HG03097 (cell line): ENCODE data around the gene ACAD11.
A peak's percentile ranks its signal among the peaks of the same experiment; 100 is the strongest.
"Not testable (repeated sequence)": the region's sequence is repeated elsewhere in the genome, so short reads cannot be mapped to it uniquely, and the experiment has no call there.

Source experiments
- ATAC-seq: cut with Tn5 transposase; IDR thresholded peaks from one replicate; pipeline ENCODE4 v1.9.1; 2021; ENCODE audit not compliant: unreplicated experiment, low FRiP score

ACAD11 gene

GRCh38 chr3:132556508-132557159, 103.0 kb downstream of the ACAD11 start:
- ATAC-seq: no peak

- not testable (repeated sequence) for ATAC-seq
Observed at GRCh38 chr3:132556036-132556386, 103.6 kb downstream of the ACAD11 start.

DNA sequence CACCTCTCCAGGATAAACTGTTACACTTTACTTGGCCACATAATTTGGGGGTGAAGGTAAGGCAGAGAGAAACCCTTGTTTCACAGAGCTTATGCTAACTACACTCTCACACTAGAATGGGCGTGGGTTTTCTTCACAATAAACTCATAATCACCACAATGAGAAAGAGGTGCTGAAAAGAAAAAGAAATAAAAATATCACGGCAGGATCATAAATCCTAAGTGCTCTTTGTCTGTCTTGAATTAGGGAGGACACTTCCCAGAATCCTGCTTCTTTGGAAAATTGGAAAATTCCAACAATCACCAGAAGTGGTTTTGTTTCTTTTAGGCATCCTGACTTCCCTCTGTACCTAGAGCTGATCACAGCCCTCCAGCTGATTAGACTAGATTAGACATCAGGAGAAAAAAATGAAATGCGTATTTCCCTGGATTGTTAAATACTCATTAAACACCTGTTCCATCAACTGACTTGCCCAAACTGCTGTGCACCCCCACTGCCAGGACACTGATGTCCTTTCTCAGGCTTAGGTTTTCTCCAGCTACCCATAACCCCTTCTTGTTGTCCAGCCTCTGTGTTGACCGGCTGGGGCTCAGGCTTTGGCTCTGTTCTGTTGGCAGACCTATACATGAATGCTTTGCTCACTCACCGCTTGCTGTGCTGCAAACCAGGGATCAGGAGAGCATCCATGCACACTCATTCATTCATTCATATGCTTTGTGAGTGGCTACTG, 104.1 kb downstream of the ACAD11 start:
- ATAC-seq: no peak

DNA sequence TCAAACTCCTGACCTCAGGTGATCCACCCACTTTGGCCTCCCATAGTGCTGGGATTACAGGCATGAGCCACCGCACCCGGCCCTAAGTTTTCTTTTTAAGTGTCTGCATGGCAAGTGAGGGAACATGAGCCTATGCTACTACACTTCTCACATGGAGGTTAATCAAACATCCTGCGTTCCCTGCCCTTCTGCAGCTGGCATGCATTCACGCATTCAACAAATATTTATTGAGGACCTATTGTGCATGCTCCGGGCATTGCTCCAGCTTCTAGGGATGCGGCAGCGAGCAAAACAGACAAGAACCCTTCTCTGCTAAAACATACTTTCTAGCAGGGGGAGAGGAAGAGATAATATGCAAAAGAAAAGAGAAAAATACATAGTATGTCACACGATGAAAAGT, 105.2 kb downstream of the ACAD11 start:
- ATAC-seq: no peak

DNA sequence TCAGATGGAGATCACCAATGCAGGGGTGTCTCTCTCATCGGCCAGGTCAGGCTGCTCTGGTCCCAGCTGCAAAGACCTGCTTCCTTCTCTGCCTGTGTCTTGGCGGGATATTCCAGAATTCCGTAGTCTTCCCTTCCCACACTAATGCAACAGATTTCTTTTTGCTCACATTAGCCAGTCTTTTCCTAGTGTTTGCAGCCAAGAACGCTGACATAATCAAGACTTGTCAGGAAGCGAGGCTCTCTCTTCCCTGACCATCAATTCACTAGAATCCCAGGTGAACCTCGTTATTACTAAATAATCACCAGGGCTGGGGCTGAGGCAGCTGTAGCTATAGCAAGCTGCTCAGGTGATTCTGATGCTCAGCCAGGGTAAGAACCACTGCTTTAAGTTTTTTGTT, 105.8 kb downstream of the ACAD11 start:
- no peak for ATAC-seq

DNA sequence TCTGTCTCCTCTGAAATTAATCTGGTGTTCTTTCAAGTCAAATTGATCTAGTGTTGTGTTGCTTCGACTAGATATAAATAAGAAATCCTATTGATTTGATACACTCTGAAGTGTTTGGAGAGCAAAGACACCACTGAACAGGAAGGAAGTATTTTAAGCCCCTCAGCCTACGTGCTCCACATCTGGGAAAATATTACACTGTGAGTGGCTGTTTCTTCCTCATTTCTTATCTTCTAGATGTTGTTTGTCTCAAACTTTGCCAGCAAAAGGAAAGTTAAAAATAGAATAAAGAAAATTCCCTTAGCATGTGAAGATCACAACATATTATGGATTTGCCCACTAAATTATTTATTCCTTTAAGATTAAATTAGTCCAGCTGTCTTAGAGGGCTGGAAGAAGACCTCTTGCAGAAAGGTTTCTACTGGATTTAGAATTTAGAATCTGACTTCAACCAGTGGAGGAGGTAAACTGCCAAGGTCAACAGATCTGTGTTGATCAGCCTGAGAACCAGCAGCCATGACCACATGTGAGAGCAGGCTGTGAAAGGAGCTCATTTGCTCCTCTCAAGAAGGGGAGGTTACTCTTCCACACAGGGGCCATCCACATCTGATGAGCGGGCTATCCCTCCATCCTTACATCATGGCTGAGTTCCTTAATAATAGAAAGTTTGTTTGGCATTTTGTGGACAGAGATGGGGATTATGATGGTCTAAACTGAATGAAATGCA, 108.9 kb downstream of the ACAD11 start:
- no peak for ATAC-seq

- ATAC-seq: peak; percentile 66
Observed at GRCh38 chr3:132549890-132550578, 109.6 kb downstream of the ACAD11 start.

DNA sequence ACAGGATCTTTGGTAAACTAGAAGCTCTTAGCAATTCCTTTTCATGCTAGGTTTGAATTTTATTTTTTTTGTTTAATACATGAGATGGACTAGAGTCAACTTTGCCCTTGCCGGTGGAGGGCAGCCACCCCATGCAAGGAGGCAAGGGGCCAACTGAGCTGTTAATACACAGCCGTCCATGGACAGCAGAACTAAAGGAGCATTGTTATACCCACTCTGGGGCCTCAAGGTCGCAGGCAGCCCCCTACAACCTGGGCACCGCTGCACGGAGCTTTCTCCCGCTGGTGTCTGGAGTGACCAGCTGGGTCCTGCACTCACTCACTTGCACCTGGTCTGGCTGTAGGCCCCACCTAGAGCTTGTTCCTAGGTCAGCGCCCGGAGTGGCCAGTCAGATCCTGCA, 110.4 kb downstream of the ACAD11 start:
- ATAC-seq: no peak

DNA sequence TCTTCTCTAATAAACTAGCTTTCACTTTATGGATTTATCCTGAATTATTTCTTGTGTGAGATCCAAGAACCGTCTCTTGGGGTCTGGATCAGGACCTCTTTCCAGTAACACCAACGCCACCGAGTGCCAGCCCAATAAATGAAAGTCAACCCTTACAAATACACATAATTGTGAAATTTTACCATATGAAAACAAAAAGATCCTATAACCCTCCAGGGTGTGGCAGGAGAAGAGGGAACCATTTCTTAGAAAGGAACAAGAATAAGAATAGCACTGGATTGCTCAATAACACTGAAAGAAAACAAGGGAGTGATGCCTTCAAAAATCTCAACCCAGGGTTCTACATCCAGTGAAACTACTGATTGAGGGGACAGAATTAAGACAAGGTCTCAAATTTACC, 114.1 kb downstream of the ACAD11 start:
- ATAC-seq: no peak

- ATAC-seq: no peak
Observed at GRCh38 chr3:132544130-132544529, 115.5 kb downstream of the ACAD11 start.

DNA sequence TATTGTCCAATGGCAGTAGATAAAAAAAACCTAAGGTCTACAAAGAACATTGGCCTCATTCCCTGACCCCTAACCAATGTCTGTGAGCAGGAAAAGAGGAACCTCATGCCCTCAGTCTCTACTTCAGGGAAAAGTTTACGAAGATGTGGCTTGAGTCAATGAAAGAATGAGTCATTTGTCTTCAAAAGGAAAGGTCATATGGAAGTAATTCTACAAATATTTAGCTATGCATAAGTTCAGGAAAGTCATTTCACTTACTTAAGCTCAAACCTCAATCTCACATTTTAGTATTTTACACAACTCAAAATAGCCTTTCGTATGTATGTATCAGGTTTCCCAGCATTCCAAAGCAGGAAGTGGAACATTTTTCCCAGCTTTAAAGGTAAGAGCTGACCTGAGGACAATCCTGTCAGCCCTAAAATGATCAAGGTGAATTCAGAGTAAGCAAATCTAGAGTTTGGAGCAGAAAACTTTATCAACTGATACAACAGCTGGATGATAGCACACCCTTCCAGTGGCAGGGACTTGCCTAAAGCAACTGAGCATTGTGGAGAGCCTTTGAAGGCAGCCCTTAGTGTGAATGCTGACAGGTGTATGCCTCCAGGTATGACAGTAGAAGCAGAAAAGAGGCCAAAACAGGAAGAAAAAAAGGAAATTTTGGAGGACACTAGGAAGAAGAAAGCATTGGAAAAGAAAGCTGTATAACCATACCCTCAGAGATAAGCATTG, 116.4 kb downstream of the ACAD11 start:
- no peak for ATAC-seq

GRCh38 chr3:132542577-132542976, 117.0 kb downstream of the ACAD11 start:
- no peak for ATAC-seq

DNA sequence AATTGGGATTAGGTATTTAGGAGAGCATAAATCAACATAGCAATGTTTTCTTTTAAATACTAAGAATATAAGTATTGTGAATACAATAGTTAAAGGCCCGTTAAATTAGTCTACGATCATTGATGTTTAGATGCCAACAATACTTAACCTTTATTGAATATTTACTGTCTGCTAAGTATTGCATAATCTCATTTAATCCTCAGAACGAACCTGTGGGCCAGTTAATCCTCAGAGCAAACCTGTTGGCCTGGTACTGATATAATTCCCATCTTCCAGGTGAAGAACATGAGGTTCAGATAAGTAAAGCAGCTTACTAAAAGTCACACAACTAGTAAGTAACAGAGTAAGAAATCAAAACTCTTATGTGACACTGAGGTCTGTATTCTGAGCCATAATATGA, 119.9 kb downstream of the ACAD11 start:
- ATAC-seq: no peak

DNA sequence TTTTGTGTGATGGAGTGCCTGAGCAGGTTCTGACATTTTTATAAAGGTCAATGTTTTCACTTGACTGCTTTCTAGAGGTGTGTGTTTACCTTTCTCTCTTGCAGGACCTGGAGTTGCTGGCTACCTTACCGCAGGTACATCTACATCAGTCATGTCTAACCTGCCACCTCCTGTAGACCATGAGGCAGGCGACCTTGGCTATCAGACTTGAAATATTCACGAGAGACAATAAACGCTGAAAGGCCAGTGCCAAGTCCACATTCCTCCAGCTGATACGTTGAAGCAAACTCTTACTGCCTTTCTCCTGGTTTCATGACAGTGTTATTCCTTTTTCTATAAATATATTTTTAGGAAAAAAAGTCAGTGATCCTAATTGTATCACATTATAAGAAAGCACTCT, 121.5 kb downstream of the ACAD11 start:
- no peak for ATAC-seq

- ATAC-seq: no peak
Observed at GRCh38 chr3:132537297-132537696, 122.3 kb downstream of the ACAD11 start.

DNA sequence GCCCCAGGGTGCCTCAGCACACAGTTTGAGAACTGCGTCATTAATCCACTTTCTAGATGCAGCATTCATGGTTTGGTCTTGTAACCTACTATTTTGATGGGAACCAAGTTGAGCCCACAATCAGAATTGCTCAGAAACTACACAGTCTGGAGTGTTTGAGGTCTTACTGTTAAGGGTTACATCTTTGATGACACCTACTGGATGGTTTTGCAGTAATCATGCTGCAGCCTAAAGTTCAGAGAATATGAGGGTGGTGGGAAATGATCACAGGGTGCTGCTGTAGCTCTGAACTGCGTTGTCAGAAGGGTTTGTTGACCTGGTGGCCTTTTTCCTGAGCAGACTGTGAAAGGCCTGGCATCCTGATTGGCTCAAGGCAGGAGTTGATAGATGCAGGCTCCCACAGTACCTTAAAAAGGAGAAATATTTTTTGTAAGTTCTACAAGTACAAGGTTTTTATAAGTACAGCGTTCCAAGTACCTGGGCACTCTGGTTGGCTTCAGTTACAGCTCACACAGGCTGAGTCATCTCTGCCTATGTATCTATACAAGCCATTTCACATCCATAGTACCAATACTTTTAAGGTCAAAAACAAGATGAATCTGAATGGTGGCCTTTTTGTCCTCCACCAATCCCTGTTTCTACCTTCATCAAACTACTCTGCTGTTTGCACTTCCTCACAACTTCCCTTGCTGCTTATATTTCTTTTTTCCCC, 123.0 kb downstream of the ACAD11 start:
- no peak for ATAC-seq

DNA sequence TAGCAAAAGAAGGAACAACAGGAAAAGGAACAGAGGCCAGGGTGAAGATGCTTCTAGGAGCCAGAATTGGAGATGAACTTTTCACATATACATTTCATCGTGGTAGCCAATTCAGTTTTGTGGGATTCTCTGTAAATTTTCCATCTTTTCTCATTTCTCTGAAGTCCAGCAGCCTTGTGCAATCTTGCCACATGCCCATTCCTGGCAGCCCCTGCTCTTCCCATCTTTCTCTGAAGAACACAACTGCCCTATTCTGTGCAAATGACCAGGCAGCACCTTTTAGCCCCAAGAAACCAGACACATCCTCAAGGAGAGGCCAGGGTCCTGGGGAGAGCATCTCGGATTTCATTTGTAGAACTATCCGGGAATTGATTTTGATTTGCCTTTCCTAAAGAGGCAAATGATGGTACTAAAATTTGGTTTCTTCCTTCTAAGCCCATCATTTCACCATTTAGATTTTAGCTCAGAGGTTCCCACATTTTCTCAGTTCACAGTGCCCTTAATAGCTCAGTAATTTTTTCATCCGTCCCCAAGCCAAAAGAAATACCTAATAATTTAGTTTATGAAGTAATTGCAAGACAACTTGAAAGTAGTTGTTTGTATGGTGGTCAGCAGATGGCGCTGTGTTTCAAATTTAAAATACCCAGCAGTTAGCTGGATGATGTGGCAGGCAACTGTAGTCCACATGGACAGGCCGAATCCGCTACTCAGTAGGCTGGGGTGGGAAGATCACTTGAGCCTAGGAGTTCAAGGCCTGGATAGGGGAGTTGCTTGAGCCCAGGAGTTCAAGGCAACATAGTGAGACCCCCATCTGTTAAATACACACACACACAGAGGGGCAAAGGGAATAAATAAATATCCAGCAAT, 123.8 kb downstream of the ACAD11 start:
- no peak for ATAC-seq

DNA sequence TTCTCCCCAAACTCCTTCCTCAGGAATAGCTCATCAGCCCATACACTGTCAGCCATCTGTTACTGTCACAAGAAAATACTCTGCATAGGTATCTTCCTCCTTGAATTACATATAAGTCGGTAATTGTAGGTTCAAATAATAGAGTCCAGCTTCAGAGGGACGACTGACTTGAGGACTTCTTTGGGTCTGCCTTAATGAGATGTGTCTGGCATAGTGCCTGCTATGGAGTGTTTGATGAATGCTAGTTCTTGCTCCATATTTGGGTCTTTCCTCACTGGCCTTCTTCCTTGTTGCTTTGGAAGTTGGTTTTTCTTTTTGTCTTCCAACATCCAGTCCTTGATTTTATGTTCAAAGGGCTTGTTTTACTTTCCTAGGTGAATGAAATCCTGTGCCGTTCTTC, 129.0 kb downstream of the ACAD11 start:
- ATAC-seq: no peak

DNA sequence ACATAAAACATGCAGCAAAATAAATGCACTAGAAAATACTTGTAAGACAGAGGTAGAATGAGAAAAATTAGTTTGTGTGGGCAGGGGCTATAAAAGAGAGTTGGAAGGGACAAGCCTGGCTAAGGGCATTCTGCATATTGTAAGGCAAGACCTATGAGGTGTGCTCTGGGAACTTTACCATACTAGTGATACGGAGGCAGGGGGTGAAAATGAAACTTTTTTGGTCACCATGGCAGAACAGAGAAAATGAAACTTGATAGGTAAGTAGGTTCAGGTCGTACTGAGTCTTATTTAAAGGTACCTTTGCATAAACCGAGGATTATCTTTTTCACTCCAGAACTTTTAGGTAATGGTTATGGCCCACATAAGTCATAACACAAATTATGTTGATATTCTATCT, 137.3 kb downstream of the ACAD11 start:
- peak; percentile 80 for ATAC-seq
